Globus pallidus (tissue), 1 donor: Measurements from ENCODE around the gene OPTC.
"Not testable (repeated sequence)": the region's sequence is repeated elsewhere in the genome, so short reads cannot be mapped to it uniquely, and the experiment has no call there.

Experiments
- DNase-seq: peaks from one replicate; pipeline ENCODE4 v3.0.0-alpha.2; 2015; ENCODE audit warnings: low spot score

Gene OPTC

GRCh38 chr1:203465146-203465798 is 28.7 kb upstream of the OPTC start:
- DNase-seq: no peak

- DNase-seq: peak; percentile 33
Measured at GRCh38 chr1:203465948-203466347, 28.0 kb upstream of the OPTC start.

GRCh38 chr1:203466906-203467549 is 26.9 kb upstream of the OPTC start:
- DNase-seq: not testable (repeated sequence)

- no peak for DNase-seq
Measured at GRCh38 chr1:203467550-203467921, 26.4 kb upstream of the OPTC start.

GRCh38 chr1:203468326-203468725 is 25.6 kb upstream of the OPTC start:
- DNase-seq: no peak

GRCh38 chr1:203470240-203470639 is 23.7 kb upstream of the OPTC start:
- no peak for DNase-seq

- no peak for DNase-seq
Measured at GRCh38 chr1:203471841-203472240, 22.1 kb upstream of the OPTC start.

- DNase-seq: no peak
Measured at GRCh38 chr1:203473281-203473680, 20.7 kb upstream of the OPTC start.

GRCh38 chr1:203473781-203474305 is 20.1 kb upstream of the OPTC start:
- no peak for DNase-seq

GRCh38 chr1:203475012-203475981 is 18.7 kb upstream of the OPTC start, which contains the start of gene PRELP:
TSS of gene PRELP (plus strand) at chr1:203475806. CDS start at chr1:203483185, 7,379 bp downstream.
- peak; percentile 71 for DNase-seq

GRCh38 chr1:203476216-203476814 is 17.6 kb upstream of the OPTC start:
- DNase-seq: no peak

GRCh38 chr1:203477748-203478147 is 16.2 kb upstream of the OPTC start:
- no peak for DNase-seq

- DNase-seq: no peak
Measured at GRCh38 chr1:203478231-203478630, 15.7 kb upstream of the OPTC start.

- DNase-seq: no peak
Measured at GRCh38 chr1:203478986-203479385, 15.0 kb upstream of the OPTC start.

GRCh38 chr1:203479646-203480045 is 14.3 kb upstream of the OPTC start:
- DNase-seq: no peak

GRCh38 chr1:203480084-203480483 is 13.9 kb upstream of the OPTC start:
- DNase-seq: no peak

- DNase-seq: no peak
Measured at GRCh38 chr1:203480525-203481084, 13.3 kb upstream of the OPTC start.

GRCh38 chr1:203481196-203481595 is 12.8 kb upstream of the OPTC start:
- DNase-seq: no peak

GRCh38 chr1:203486618-203487370 is 7.2 kb upstream of the OPTC start:
- no peak for DNase-seq

- no peak for DNase-seq
Measured at GRCh38 chr1:203488539-203488938, 5.4 kb upstream of the OPTC start.

- no peak for DNase-seq
Measured at GRCh38 chr1:203490607-203491006, 3.3 kb upstream of the OPTC start.
